Kidney (tissue), 14 donors: ENCODE data around the gene TMEM39B. TPM values are rescaled to one million over a fixed set of nuclear protein-coding genes. Genes with fewer than 3 reads are reported as not detected.

ENCODE experiments used
- DNase-seq, 5 donors: peaks; one replicate each; pipeline ENCODE4 v3.0.0-alpha.2; 2013 to 2020
- FAIRE-seq: peaks from 2 replicates; lab custom pipeline; 2012; peaks lifted over from hg19 to GRCh38; lab: Jason Lieb, UNC
- H3K27ac ChIP-seq, 2 donors: one replicate each; pipeline ENCODE4 v1.7.0; 2013; ENCODE audit warnings: low read depth in 2 of 2, low read length in 2 of 2, inconsistent platforms in 1 of 2
- H3K27me3 ChIP-seq: one replicate; pipeline ENCODE4 v1.7.1; 2013; ENCODE audit warnings: low read length, inconsistent platforms; ENCODE audit not compliant: control insufficient read depth, insufficient read depth
- H3K36me3 ChIP-seq, 3 donors: one replicate each; pipeline versions ENCODE4 v1.7.0 to v1.7.1; 2013; ENCODE audit warnings: low read length in 3 of 3, control low read depth in 1 of 3, inconsistent platforms in 1 of 3; ENCODE audit not compliant: insufficient read depth in 3 of 3, control insufficient read depth in 2 of 3
- H3K4me1 ChIP-seq, 3 donors: one replicate each; pipeline versions ENCODE4 v1.7.0 to v1.7.1; 2013; ENCODE audit warnings: low read length in 3 of 3, inconsistent platforms in 1 of 3, low read depth in 1 of 3; ENCODE audit not compliant: control insufficient read depth in 2 of 3, insufficient read depth in 2 of 3
- H3K4me3 ChIP-seq, 3 donors: one replicate each; pipeline versions ENCODE4 v1.7.0 to v1.8.1; 2013; ENCODE audit warnings: low read length in 3 of 3, control low read depth in 1 of 3, inconsistent platforms in 1 of 3
- H3K9ac ChIP-seq, 3 donors: one replicate each; pipeline versions ENCODE4 v1.7.0 to v1.7.1; 2013; ENCODE audit warnings: low read length in 3 of 3, control low read depth in 1 of 3, inconsistent platforms in 1 of 3
- H3K9me3 ChIP-seq, 3 donors: one replicate each; pipeline versions ENCODE4 v1.7.0 to v1.7.1; 2013; ENCODE audit warnings: low read length in 3 of 3, control low read depth in 1 of 3, inconsistent platforms in 1 of 3; ENCODE audit not compliant: control insufficient read depth in 2 of 3, insufficient read depth in 1 of 3
- CTCF ChIP-seq: IDR thresholded peaks from 3 replicates; pipeline ENCODE4 v1.5.1; 2012; ENCODE audit warnings: mild to moderate bottlenecking, moderate library complexity, borderline replicate concordance; ENCODE audit not compliant: insufficient read depth; ENCODE audit errors: extremely low read depth
- intact Hi-C: fragments of 100-400 bp; cut with DNase I; formaldehyde crosslinking; loops from one replicate; pipeline ENCODE4 v1.11.1; 2022
- polyA plus RNA-seq: library from polyadenylated mRNA; stranded (reverse); fragments of 350-450 nt; fragmentation: Illumina TruSeq; extraction: RNeasy Lipid Tissue Mini Kit (QIAGEN cat#74804); gene quantifications from one replicate; pipeline ENCODE4 v1.2.3, GENCODE V29; 2014; ENCODE audit warnings: low read depth, low replicate concordance; ENCODE audit not compliant: insufficient read depth
- total RNA-seq: library from RNA; stranded (reverse); fragmentation: NEBNext Ultra II Directional; extraction: Animal tissue kit (Norgen Biotek cat#: 25700); gene quantifications from one replicate; pipeline ENCODE4 v1.2.1, GENCODE V29; 2021
- donor health status: control.
- donor health status: control.
- donor health status: control.
- donor health status: control.
- donor health status: control.
- donor health status: DM: yes; HTN: yes; CAD: no.
- donor health status: Normal renal cell carcinoma (clear cell type).

The TMEM39B gene
- total and polyA plus RNA-seq, 2 donors from 2014 or later, result 9.3 to 15.4 TPM

- Histone ChIP-seq H3K9ac (no peak overlapping the region), H3K9me3 (no peaks in the 10 kb centered on the region), H3K27ac (no peak overlapping the region), H3K27me3 (no peaks in the 10 kb centered on the region), H3K36me3 (peaks cover 0 to 2% (median 2%) of the 10 kb centered on the region in 3 donors), H3K4me3 (no peak overlapping the region), H3K4me1 (peaks cover 0 to 3% (median 0%) of the 10 kb centered on the region in 3 donors)
- DNase-seq (no peak), FAIRE-seq (no peak)
- intact Hi-C loops, result no loop called here
- TF ChIP-seq CTCF, result no peak
Observed at GRCh38 chr1:32126770-32127169, 54.0 kb downstream of the TMEM39B start.

- FAIRE-seq (no peak), DNase-seq (no peak)
- intact Hi-C loops, result no loop called here
- Histone ChIP-seq H3K4me1 (peaks cover 0 to 3% (median 0%) of the 10 kb centered on the region in 3 donors), H3K9me3 (no peaks in the 10 kb centered on the region), H3K9ac (no peak overlapping the region), H3K27ac (no peak overlapping the region), H3K36me3 (peaks cover 0 to 2% (median 2%) of the 10 kb centered on the region in 3 donors), H3K4me3 (no peak overlapping the region), H3K27me3 (no peaks in the 10 kb centered on the region)
- TF ChIP-seq CTCF, result no peak
Observed at GRCh38 chr1:32127409-32128198, 54.9 kb downstream of the TMEM39B start.

- peaks cover 0 to 2% (median 2%) of the 10 kb centered on the region in 3 donors for H3K36me3 ChIP-seq
- TF ChIP-seq CTCF, result no peak
Observed at GRCh38 chr1:32128479-32128878, 55.7 kb downstream of the TMEM39B start.

More at GRCh38 chr1:32128479-32128878, 55.7 kb downstream of the TMEM39B start:
- H3K27ac ChIP-seq, result no peak overlapping the region
- H3K4me3 ChIP-seq, result no peak overlapping the region
- H3K9ac ChIP-seq, result no peak overlapping the region
- no peak for FAIRE-seq
- intact Hi-C loops, result no loop called here
- no peak for DNase-seq
- H3K27me3 ChIP-seq, result no peaks in the 10 kb centered on the region
- H3K4me1 ChIP-seq, result peaks cover 0 to 3% (median 0%) of the 10 kb centered on the region in 3 donors
- H3K9me3 ChIP-seq, result no peaks in the 10 kb centered on the region
